CD4-positive, alpha-beta T cell treated with Interleukin-15 for 1 hour (primary cell): ENCODE measurements around the gene RNASE9.
"Not testable (repeated sequence)": the region's sequence is repeated elsewhere in the genome, so short reads cannot be mapped to it uniquely, and the experiment has no call there.

Experiments
- DNase-seq: peaks from one replicate; pipeline ENCODE4 v3.0.0-alpha.2; 2020

Gene RNASE9

GRCh38 chr14:20515846-20516245 is 45.0 kb downstream of the RNASE9 start:
- DNase-seq = no peak

- DNase-seq = no peak
These were observed 48.5 kb downstream of the RNASE9 start for GRCh38 chr14:20512177-20512905.

- no peak for DNase-seq
These were observed 52.5 kb downstream of the RNASE9 start for GRCh38 chr14:20508367-20508766.

GRCh38 chr14:20507537-20507936 is 53.3 kb downstream of the RNASE9 start:
- DNase-seq = not testable (repeated sequence)

- DNase-seq = not testable (repeated sequence)
These were observed 54.1 kb downstream of the RNASE9 start for GRCh38 chr14:20506752-20507151.

GRCh38 chr14:20506276-20506675 is 54.6 kb downstream of the RNASE9 start:
- not testable (repeated sequence) for DNase-seq
